Measurements from ENCODE around the gene ZMPSTE24. TPM values are rescaled to one million over a fixed set of nuclear protein-coding genes. Genes with fewer than 3 reads are reported as not detected.

ZMPSTE24 gene
- total RNA-seq, 1 donor from 2014 or later: 18.6 TPM

- ATAC-seq (ENCODE audit: low read depth) (no peak), DNase-seq (peak; percentile 46)
- H3K27ac Mint-ChIP-seq: peak overlapping the region; percentile 51
- H3K4me3 Mint-ChIP-seq: peak overlapping the region; percentile 85
- H3K27me3 Mint-ChIP-seq: peaks cover 7% of the 10 kb centered on the region
- H3K36me3 Mint-ChIP-seq (ENCODE audit: low read depth): no peaks in the 10 kb centered on the region
- peaks cover 53% of the 10 kb centered on the region for H3K4me1 Mint-ChIP-seq
- intact Hi-C loops (cut with micrococcal nuclease): loop anchor here (1.0 to 10.0 kb wide), 9 partner anchors 22 to 379 kb away; partner anchors contain the start of genes EXO5, NFYC, PPT1 and ZMPSTE24
- POLR2A ChIA-PET: interaction anchor here (0.5 to 5.9 kb wide), 23 partner anchors 20 to 276 kb away, joined by 3 to 51 read pairs (median 5); partner anchors contain the start of genes CAP1, RLF, SMAP2 and ZFP69B
- no peaks in the 10 kb centered on the region for H3K9me3 Mint-ChIP-seq
- CTCF ChIA-PET: interaction anchor here (0.6 to 5.7 kb wide), 20 partner anchors 8 to 172 kb away, joined by 3 to 67 read pairs (median 7); no protein-coding TSS in a partner anchor
- TF ChIP-seq CTCF (IDR thresholded peaks at IDR 0.05): no peak
These were observed 58.0 kb downstream of the ZMPSTE24 start for GRCh38 chr1:40315795-40316594.

GRCh38 chr1:40316595-40317393, 58.8 kb downstream of the ZMPSTE24 start, which contains the start of gene COL9A2:
COL9A2 (minus strand) TSS chr1:40317286; CDS start chr1:40317197, 89 bp downstream.
- intact Hi-C loops (cut with micrococcal nuclease): loop anchor here (1.0 to 10.0 kb wide), 4 partner anchors 34 to 378 kb away; partner anchors contain the start of genes NFYC and PPT1

GRCh38 chr1:40317394-40318074, 59.5 kb downstream of the ZMPSTE24 start:
- intact Hi-C loops (cut with micrococcal nuclease): loop anchor here (5.0 to 10.0 kb wide), 3 partner anchors 35 to 377 kb away; partner anchors contain the start of genes NFYC and PPT1
- DNase-seq: no peak
- H3K27ac Mint-ChIP-seq: peak overlapping the region; percentile 54

More at GRCh38 chr1:40316595-40317393, 58.8 kb downstream of the ZMPSTE24 start, which contains the start of gene COL9A2:
- Mint-ChIP-seq H3K9me3 (no peaks in the 10 kb centered on the region), H3K4me3 (peak within 1 kb of the TSS; percentile 85), H3K27ac (peak within 1 kb of the TSS; percentile 54), H3K27me3 (peaks cover 7% of the 10 kb centered on the region), H3K4me1 (peaks cover 50% of the 10 kb centered on the region), H3K36me3 (ENCODE audit: low read depth) (no peaks in the 10 kb centered on the region)
- no peak for TF ChIP-seq CTCF (IDR thresholded peaks at IDR 0.05)
- ChIA-PET CTCF (interaction anchor here (0.6 to 5.7 kb wide), 12 partner anchors 20 to 173 kb away, joined by 3 to 67 read pairs (median 14); no protein-coding TSS in a partner anchor), POLR2A (interaction anchor here (0.5 to 5.9 kb wide), 19 partner anchors 19 to 277 kb away, joined by 3 to 51 read pairs (median 7); partner anchors contain the start of genes CAP1, RLF, SMAP2 and ZFP69B)
- peak; percentile 79 for DNase-seq
- peak; percentile 73 for ATAC-seq (ENCODE audit: low read depth)

More at GRCh38 chr1:40317394-40318074, 59.5 kb downstream of the ZMPSTE24 start:
- no peak for ATAC-seq (ENCODE audit: low read depth)
- H3K9me3 Mint-ChIP-seq: no peaks in the 10 kb centered on the region
- H3K4me1 Mint-ChIP-seq: peaks cover 42% of the 10 kb centered on the region
- H3K36me3 Mint-ChIP-seq (ENCODE audit: low read depth): no peaks in the 10 kb centered on the region
- ChIA-PET POLR2A (interaction anchor here (0.5 to 5.9 kb wide), 9 partner anchors 18 to 165 kb away, joined by 3 to 51 read pairs (median 6); partner anchors contain the start of genes SMAP2 and ZFP69B), CTCF (interaction anchor here (1.0 to 5.7 kb wide), 8 partner anchors 19 to 164 kb away, joined by 3 to 67 read pairs (median 16); no protein-coding TSS in a partner anchor)
- TF ChIP-seq CTCF (IDR thresholded peaks at IDR 0.05): no peak
- peak overlapping the region; percentile 75 for H3K4me3 Mint-ChIP-seq
- peaks cover 7% of the 10 kb centered on the region for H3K27me3 Mint-ChIP-seq
